ENCODE measurements around the gene ARG2. TPM values are rescaled to one million over a fixed set of nuclear protein-coding genes. Genes with fewer than 3 reads are reported as not detected.

The ARG2 gene
- total RNA-seq, 2 donors from 2014 or later = 2.8 to 12.5 TPM

- Histone ChIP-seq H3K4me3 (no peak overlapping the region), H3K27ac (no peak overlapping the region), H3K27me3 (replicated peaks; ENCODE audit: insufficient read depth) (no peaks in the 10 kb centered on the region), H3K4me1 (ENCODE audit: control insufficient read depth in 1 of 2, low read depth in 2 of 2) (no peaks in the 10 kb centered on the region), H3K9me3 (no peaks in the 10 kb centered on the region), H3K36me3 (no peaks in the 10 kb centered on the region)
- TF ChIP-seq CTCF (IDR thresholded peaks at IDR 0.05) = no peak
- no peak for DNase-seq (ENCODE audit: low spot score)
- ATAC-seq (ENCODE audit: insufficient number of reproducible peaks, low FRiP score, low read depth) = no peak
Observed at GRCh38 chr14:67630938-67631337, 11.2 kb downstream of the ARG2 start.

GRCh38 chr14:67633451-67634147, 13.9 kb downstream of the ARG2 start:
- DNase-seq (ENCODE audit: low spot score) (no peak), ATAC-seq (ENCODE audit: insufficient number of reproducible peaks, low FRiP score, low read depth) (no peak)
- Histone ChIP-seq H3K4me1 (ENCODE audit: control insufficient read depth in 1 of 2, low read depth in 2 of 2) (no peaks in the 10 kb centered on the region), H3K27me3 (replicated peaks; ENCODE audit: insufficient read depth) (no peaks in the 10 kb centered on the region), H3K36me3 (no peaks in the 10 kb centered on the region), H3K4me3 (no peak overlapping the region), H3K9me3 (no peaks in the 10 kb centered on the region), H3K27ac (no peak overlapping the region)
- TF ChIP-seq CTCF (IDR thresholded peaks at IDR 0.05) = no peak

- Histone ChIP-seq H3K36me3 (no peaks in the 10 kb centered on the region), H3K9me3 (no peaks in the 10 kb centered on the region), H3K4me1 (ENCODE audit: control insufficient read depth in 1 of 2, low read depth in 2 of 2) (no peaks in the 10 kb centered on the region), H3K27ac (no peak overlapping the region), H3K4me3 (no peak overlapping the region), H3K27me3 (replicated peaks; ENCODE audit: insufficient read depth) (no peaks in the 10 kb centered on the region)
- DNase-seq (ENCODE audit: low spot score) (no peak), ATAC-seq (ENCODE audit: insufficient number of reproducible peaks, low FRiP score, low read depth) (no peak)
- no peak for TF ChIP-seq CTCF (IDR thresholded peaks at IDR 0.05)
Observed at GRCh38 chr14:67636361-67636919, 16.7 kb downstream of the ARG2 start.

- no peaks in the 10 kb centered on the region for H3K36me3 ChIP-seq
- no peak overlapping the region for H3K4me3 ChIP-seq
- ATAC-seq (ENCODE audit: insufficient number of reproducible peaks, low FRiP score, low read depth) = no peak
- no peak for TF ChIP-seq CTCF (IDR thresholded peaks at IDR 0.05)
- no peaks in the 10 kb centered on the region for H3K9me3 ChIP-seq
- no peaks in the 10 kb centered on the region for H3K4me1 ChIP-seq (ENCODE audit: control insufficient read depth in 1 of 2, low read depth in 2 of 2)
- DNase-seq (ENCODE audit: low spot score) = no peak
- H3K27ac ChIP-seq = no peak overlapping the region
- H3K27me3 ChIP-seq (replicated peaks; ENCODE audit: insufficient read depth) = no peaks in the 10 kb centered on the region
Observed at GRCh38 chr14:67638642-67639041, 18.9 kb downstream of the ARG2 start.

GRCh38 chr14:67641480-67641879, 21.8 kb downstream of the ARG2 start:
- Histone ChIP-seq H3K9me3 (no peaks in the 10 kb centered on the region), H3K27me3 (replicated peaks; ENCODE audit: insufficient read depth) (no peaks in the 10 kb centered on the region), H3K4me3 (no peak overlapping the region), H3K27ac (no peak overlapping the region), H3K36me3 (no peaks in the 10 kb centered on the region), H3K4me1 (ENCODE audit: control insufficient read depth in 1 of 2, low read depth in 2 of 2) (no peaks in the 10 kb centered on the region)
- no peak for DNase-seq (ENCODE audit: low spot score)
- no peak for TF ChIP-seq CTCF (IDR thresholded peaks at IDR 0.05)
- no peak for ATAC-seq (ENCODE audit: insufficient number of reproducible peaks, low FRiP score, low read depth)
